PC-9 (cell line): ENCODE measurements around the gene DNAAF5. TPM values are rescaled to one million over a fixed set of nuclear protein-coding genes. Genes with fewer than 3 reads are reported as not detected.
A peak's percentile ranks its signal among the peaks of the same experiment; 100 is the strongest.

Experiments
- BruUV-seq: library from RNA; stranded (reverse); fragments of 400-500 nt; replicated peaks from 2 replicates; lab custom pipeline; 2021; lab: Mats Ljungman, UMichigan
- CTCF ChIA-PET: fragments of 300-600 bp; sonication (Branson Sonifier 250); formaldehyde crosslinking; loops from one replicate; lab custom pipeline; 2022; ENCODE audit warnings: antibody characterized with exemption; lab: Charles Lee
- POLR2A ChIA-PET: fragments of 300-600 bp; sonication (Branson Sonifier 250); formaldehyde crosslinking; loops from one replicate; lab custom pipeline; 2022; ENCODE audit warnings: antibody characterized with exemption; ENCODE audit not compliant: unreplicated experiment; lab: Charles Lee
- DNase-seq, 2 experiments: peaks; one replicate each; pipeline versions ENCODE4 v3.0.0 to v3.0.0-alpha.2; 2015 to 2022; ENCODE audit warnings: mixed read lengths in 1 of 2
- H2AFZ ChIP-seq: fragments of 200-600 bp; sonication (generic); 2 replicates; pipeline ENCODE4 v1.8.1; 2017; ENCODE audit warnings: antibody characterized with exemption
- H3F3A ChIP-seq: fragments of 200-600 bp; sonication (generic); 2 replicates; pipeline ENCODE4 v1.8.1; 2017; ENCODE audit warnings: antibody characterized with exemption, mild to moderate bottlenecking, low read depth; ENCODE audit not compliant: insufficient read depth
- H3K27ac ChIP-seq: fragments of 200-600 bp; sonication (generic); 2 replicates; pipeline ENCODE4 v1.6.1; 2016; ENCODE audit warnings: mixed run types
- H3K27me3 ChIP-seq: fragments of 200-600 bp; sonication (generic); 2 replicates; pipeline ENCODE4 v1.6.1; 2016; ENCODE audit warnings: low read depth, mixed run types; ENCODE audit not compliant: insufficient read depth
- H3K36me3 ChIP-seq: fragments of 200-600 bp; sonication (generic); 2 replicates; pipeline ENCODE4 v1.6.1; 2016; ENCODE audit warnings: low read depth, mixed run types
- H3K4me1 ChIP-seq: fragments of 200-600 bp; sonication (generic); replicated peaks from 2 replicates; pipeline ENCODE4 v1.6.1; 2016; ENCODE audit warnings: mixed run types; ENCODE audit not compliant: insufficient read depth
- H3K4me2 ChIP-seq: fragments of 200-600 bp; sonication (generic); 2 replicates; pipeline ENCODE4 v1.6.1; 2017; ENCODE audit warnings: mixed run types
- H3K4me3 ChIP-seq: fragments of 200-600 bp; sonication (generic); 2 replicates; pipeline ENCODE4 v1.6.1; 2016; ENCODE audit warnings: mixed run types
- H3K79me2 ChIP-seq: fragments of 200-600 bp; sonication (generic); 2 replicates; pipeline ENCODE4 v1.6.1; 2017; ENCODE audit warnings: low read depth, mixed run types
- H3K9me2 ChIP-seq: fragments of 200-600 bp; sonication (generic); 2 replicates; pipeline ENCODE4 v1.8.1; 2017; ENCODE audit warnings: mild to moderate bottlenecking; ENCODE audit not compliant: insufficient read depth
- H3K9me3 ChIP-seq: fragments of 200-600 bp; sonication (generic); 2 replicates; pipeline ENCODE4 v1.8.1; 2016; ENCODE audit warnings: low read depth; ENCODE audit not compliant: insufficient read depth
- H4K20me1 ChIP-seq: fragments of 200-600 bp; sonication (generic); 2 replicates; pipeline ENCODE4 v1.8.1; 2017; ENCODE audit not compliant: insufficient read depth
- EZH2 ChIP-seq: fragments of 200-600 bp; sonication (generic); IDR thresholded peaks from 2 replicates; pipeline ENCODE4 v1.8.0; 2017; ENCODE audit warnings: antibody characterized with exemption, low read depth
- intact Hi-C: fragments of 100-400 bp; cut with micrococcal nuclease; formaldehyde crosslinking; loops from one replicate; pipeline ENCODE4 v1.10.0; 2022; ENCODE audit not compliant: unreplicated experiment
- total RNA-seq: library from RNA; stranded (reverse); gene quantifications from 2 replicates; pipeline ENCODE4 v1.2.3, GENCODE V29; 2021
- TF ChIP-seq, protein P1 (sequence below): fragments of 200-600 bp; sonication (generic); conservative IDR thresholded peaks from 2 replicates; pipeline ENCODE4 v1.6.1; 2017; ENCODE audit warnings: mixed run types, antibody characterized with exemption, mild to moderate bottlenecking, moderate library complexity

DNAAF5 gene
- total RNA-seq, 1 experiment from 2014 or later, result 63.2 TPM

DNA sequence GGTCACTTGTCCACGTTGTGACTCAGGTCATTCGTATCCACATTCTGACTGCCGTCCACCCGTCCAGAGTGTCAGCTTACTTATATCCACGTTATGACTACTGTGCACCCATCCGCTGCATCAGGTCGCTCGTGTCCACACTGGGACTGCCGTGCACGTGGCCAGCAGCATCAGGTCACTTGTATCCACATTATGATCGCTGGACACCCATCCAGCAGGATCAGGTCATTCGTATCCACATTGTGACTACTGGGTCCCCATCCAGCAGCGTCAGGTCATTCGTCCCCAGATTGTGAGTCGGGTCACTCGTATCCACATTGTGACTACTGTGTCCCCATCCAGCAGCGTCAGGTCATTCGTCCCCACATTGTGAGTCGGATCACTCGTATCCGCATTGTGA is 58.5 kb downstream of the DNAAF5 start:
- intact Hi-C loops, result loop anchor here (5.0 kb wide), 2 partner anchors 67 to 392 kb away; no protein-coding TSS in a partner anchor
- no peak overlapping the region for H3K4me3 ChIP-seq
- no peak overlapping the region for H2AFZ ChIP-seq
- no peaks in the 10 kb centered on the region for H3K27me3 ChIP-seq
- ChIA-PET CTCF (no interaction called here), POLR2A (interaction anchor here (0.6 kb wide), 1 partner anchor 413 kb away, joined by 4 read pairs; no protein-coding TSS in a partner anchor)
- peaks cover 2% of the 10 kb centered on the region; the same call in 1 of the 2 replicates for H4K20me1 ChIP-seq
- H3K4me2 ChIP-seq, result no peak overlapping the region
- no peak overlapping the region for H3K27ac ChIP-seq
- no peak for DNase-seq
- H3K9me2 ChIP-seq, result no peaks in the 10 kb centered on the region
- peaks cover 23% of the 10 kb centered on the region for H3K36me3 ChIP-seq
- TF ChIP-seq EZH2, result no peak
- TF ChIP-seq, protein P1, sequence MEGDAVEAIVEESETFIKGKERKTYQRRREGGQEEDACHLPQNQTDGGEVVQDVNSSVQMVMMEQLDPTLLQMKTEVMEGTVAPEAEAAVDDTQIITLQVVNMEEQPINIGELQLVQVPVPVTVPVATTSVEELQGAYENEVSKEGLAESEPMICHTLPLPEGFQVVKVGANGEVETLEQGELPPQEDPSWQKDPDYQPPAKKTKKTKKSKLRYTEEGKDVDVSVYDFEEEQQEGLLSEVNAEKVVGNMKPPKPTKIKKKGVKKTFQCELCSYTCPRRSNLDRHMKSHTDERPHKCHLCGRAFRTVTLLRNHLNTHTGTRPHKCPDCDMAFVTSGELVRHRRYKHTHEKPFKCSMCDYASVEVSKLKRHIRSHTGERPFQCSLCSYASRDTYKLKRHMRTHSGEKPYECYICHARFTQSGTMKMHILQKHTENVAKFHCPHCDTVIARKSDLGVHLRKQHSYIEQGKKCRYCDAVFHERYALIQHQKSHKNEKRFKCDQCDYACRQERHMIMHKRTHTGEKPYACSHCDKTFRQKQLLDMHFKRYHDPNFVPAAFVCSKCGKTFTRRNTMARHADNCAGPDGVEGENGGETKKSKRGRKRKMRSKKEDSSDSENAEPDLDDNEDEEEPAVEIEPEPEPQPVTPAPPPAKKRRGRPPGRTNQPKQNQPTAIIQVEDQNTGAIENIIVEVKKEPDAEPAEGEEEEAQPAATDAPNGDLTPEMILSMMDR, result no peak
- no peaks in the 10 kb centered on the region for H3K79me2 ChIP-seq
- BruUV-seq, result no TSS peak
- no peaks in the 10 kb centered on the region for H3K4me1 ChIP-seq
- peaks cover 13% of the 10 kb centered on the region for H3F3A ChIP-seq
- H3K9me3 ChIP-seq, result no peaks in the 10 kb centered on the region

DNA sequence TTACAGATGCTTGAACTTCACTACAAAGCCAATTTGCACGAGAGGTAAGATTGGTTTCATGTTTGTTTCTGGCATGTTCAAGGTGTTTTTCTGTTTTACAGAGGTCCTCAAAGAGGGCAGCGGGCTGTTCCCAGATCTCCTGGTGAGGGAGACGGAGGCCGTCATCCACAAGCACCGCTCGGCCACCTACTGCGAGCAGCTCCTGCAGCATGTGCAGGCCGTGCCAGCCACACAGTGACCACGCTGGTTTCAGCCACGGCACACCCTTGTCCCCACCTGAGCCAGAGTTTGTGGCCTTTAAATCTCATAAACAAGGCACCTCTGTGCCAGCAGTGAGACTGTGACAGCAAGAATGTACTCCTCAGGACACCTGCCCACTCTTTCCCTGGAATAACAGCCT is 58.9 kb downstream of the DNAAF5 start:
- TF ChIP-seq, protein P1, result no peak
- no peak for TF ChIP-seq EZH2
- no peaks in the 10 kb centered on the region for H3K4me1 ChIP-seq
- ChIA-PET CTCF (no interaction called here), POLR2A (interaction anchor here (0.6 kb wide), 1 partner anchor 413 kb away, joined by 4 read pairs; no protein-coding TSS in a partner anchor)
- H3K9me2 ChIP-seq, result no peaks in the 10 kb centered on the region
- intact Hi-C loops, result loop anchor here (5.0 kb wide), 2 partner anchors 67 to 392 kb away; no protein-coding TSS in a partner anchor
- peaks cover 13% of the 10 kb centered on the region for H3F3A ChIP-seq
- no peak overlapping the region for H3K27ac ChIP-seq
- no peaks in the 10 kb centered on the region for H3K27me3 ChIP-seq
- no peak for DNase-seq
- peaks cover 2% of the 10 kb centered on the region; the same call in 1 of the 2 replicates for H4K20me1 ChIP-seq
- no peak overlapping the region for H3K4me2 ChIP-seq
- BruUV-seq, result no TSS peak
- H3K4me3 ChIP-seq, result no peak overlapping the region
- no peaks in the 10 kb centered on the region for H3K79me2 ChIP-seq
- H3K36me3 ChIP-seq, result peaks cover 19% of the 10 kb centered on the region
- no peak overlapping the region for H2AFZ ChIP-seq
- no peaks in the 10 kb centered on the region for H3K9me3 ChIP-seq

DNA sequence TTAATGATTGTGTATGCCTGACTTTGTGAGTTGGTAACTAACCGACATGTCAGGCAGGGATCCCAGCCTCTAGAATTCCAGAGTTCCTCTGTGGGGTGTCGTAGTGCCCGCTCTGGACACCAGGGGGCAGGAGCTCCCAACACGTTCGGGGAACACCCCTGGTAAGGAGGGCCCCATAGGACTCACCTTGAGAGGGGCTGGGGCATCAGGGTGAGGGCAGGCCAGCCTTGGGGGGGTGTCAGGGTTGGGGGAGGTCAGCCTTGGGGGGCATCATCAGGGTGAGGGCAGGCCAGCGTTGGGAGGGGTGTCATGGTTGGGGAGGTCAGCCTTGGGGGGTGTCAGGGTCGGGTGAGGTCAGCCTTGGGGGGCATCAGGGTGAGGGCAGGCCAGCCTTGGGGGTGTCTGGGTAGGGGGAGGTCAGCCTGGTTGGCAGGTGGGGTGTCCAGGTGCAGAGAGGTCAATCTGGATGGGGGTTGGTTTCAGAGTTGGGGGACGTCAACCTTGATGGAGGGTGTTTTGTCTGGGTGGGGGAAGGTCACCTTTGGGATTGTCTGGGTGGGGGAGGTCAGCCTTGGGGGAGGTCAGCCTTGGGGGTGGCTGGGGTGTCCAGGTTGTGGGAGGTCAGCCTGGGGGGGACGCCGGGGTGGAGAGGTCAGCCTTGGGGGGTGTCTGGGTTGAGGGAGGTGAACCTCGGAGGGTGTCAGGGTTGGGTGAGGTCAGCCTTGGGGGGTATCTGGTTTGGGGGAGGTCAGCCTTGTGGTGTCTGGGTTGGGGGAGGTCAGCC is 60.2 kb downstream of the DNAAF5 start:
- CTCF ChIA-PET, result interaction anchor here (0.7 kb wide), 2 partner anchors 202 to 315 kb away, joined by 3 read pairs; no protein-coding TSS in a partner anchor
- Histone ChIP-seq H3K79me2 (no peaks in the 10 kb centered on the region), H3K27me3 (no peaks in the 10 kb centered on the region), H3K27ac (no peak overlapping the region), H3K9me2 (no peaks in the 10 kb centered on the region), H3K4me2 (no peak overlapping the region), H3K4me1 (no peaks in the 10 kb centered on the region), H2AFZ (no peak overlapping the region), H3K9me3 (no peaks in the 10 kb centered on the region), H4K20me1 (peaks cover 2% of the 10 kb centered on the region; the same call in 1 of the 2 replicates), H3F3A (peaks cover 13% of the 10 kb centered on the region), H3K4me3 (no peak overlapping the region), H3K36me3 (peaks cover 14% of the 10 kb centered on the region; the same call in 1 of the 2 replicates)
- POLR2A ChIA-PET, result no interaction called here
- no TSS peak for BruUV-seq
- peak; percentile 54 to 81 for DNase-seq
- intact Hi-C loops, result loop anchor here (1.0 to 5.0 kb wide), 4 partner anchors 46 to 391 kb away; partner anchors contain the start of gene SUN1
- TF ChIP-seq, protein P1, result peak; percentile 98
- TF ChIP-seq EZH2, result no peak
